Measurements from ENCODE around the gene USP53. TPM values are rescaled to one million over a fixed set of nuclear protein-coding genes. Genes with fewer than 3 reads are reported as not detected.

Gene USP53
- total RNA-seq, 4 donors from 2014 or later, result 68.1 to 116 (median 78.4) TPM

DNA sequence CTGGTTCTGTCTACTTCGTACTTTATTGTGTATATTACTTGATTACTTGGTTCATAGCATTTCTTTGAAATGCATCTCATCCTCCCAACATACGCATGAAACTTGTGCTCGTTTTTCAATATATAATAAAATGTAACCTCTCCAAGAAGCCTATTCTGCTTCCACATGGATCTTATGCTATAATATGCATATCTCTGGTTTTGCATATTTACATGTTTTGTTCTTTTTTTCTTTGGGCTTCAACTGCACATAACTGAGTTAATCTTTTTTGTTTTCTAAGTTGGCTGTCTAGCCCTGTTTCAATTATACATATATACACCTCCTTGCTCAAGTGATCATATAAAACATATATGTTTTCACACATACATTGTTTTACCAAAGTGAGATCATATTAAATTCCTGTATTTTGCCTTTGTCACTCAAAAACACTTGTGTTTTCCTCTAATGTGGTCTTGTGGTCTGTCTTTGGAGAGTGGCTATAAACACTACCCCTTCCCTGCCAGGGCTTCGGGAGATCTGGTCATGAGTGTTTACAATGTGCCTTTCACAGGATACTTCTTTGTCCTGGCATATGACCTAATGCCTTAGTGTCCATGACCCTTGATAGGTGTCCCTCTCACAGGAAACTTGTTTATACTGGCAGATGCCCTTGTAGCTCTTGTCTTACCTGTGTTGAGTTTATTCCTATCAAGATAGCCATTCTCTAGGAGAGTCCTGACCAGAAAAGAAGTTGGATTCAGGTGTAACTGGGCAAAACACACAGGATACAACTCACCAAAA is 17.6 kb downstream of the USP53 start:
- Histone ChIP-seq H3K27me3 (no peaks in the 10 kb centered on the region), H3K4me1 (peaks cover 19 to 38% (median 24%) of the 10 kb centered on the region in 4 donors), H3K27ac (replicated peaks in 1 of 4) (peak overlapping the region in 1 of 4 donors; percentile 1), H3K4me3 (no peak overlapping the region), H3K9me3 (no peaks in the 10 kb centered on the region), H3K36me3 (peaks cover 0 to 45% (median 24%) of the 10 kb centered on the region in 4 donors)
- 90% methylated on average over 4 of the region's 4 CpGs for WGBS
- DNase-seq (ENCODE audit: extremely low spot score), result no peak
- intact Hi-C loops (cut with DNase I), result no loop called here
- TF ChIP-seq POLR2A (IDR thresholded peaks at IDR 0.05; ENCODE audit: low read depth), result no peak
- no peak for TF ChIP-seq POLR2AphosphoS5 (IDR thresholded peaks at IDR 0.05)
- TF ChIP-seq EP300 (IDR thresholded peaks at IDR 0.05), result no peak
- no peak for TF ChIP-seq CTCF (IDR thresholded peaks at IDR 0.05)

DNA sequence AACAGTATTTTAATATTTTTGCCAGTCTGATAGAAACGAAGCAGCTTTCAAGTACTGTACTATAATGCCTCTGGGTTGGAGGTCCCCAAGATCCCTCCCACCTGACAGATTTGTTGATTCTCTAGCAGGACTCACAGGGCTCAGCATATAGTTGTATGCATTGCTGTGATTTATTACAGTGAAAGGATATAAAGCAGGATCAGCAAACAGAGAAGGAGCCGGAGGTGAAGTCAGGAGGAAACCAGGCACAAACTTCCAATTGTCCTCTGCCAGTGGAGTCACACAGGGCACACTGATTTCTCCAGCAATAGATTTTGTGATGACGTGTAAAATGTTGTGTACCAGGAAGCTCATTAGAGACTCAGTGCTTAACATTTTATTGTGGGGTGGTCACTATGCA is 19.0 kb downstream of the USP53 start:
- Histone ChIP-seq H3K27me3 (no peaks in the 10 kb centered on the region), H3K9me3 (no peaks in the 10 kb centered on the region), H3K27ac (replicated peaks in 1 of 4) (no peak overlapping the region), H3K4me1 (peaks cover 19 to 41% (median 26%) of the 10 kb centered on the region in 4 donors), H3K4me3 (no peak overlapping the region), H3K36me3 (peaks cover 0 to 53% (median 35%) of the 10 kb centered on the region in 4 donors)
- intact Hi-C loops (cut with DNase I), result no loop called here
- TF ChIP-seq POLR2A (IDR thresholded peaks at IDR 0.05; ENCODE audit: low read depth) (no peak), CTCF (IDR thresholded peaks at IDR 0.05) (no peak)
- no peak for DNase-seq (ENCODE audit: extremely low spot score)
- 81% methylated on average over 3 of the region's 3 CpGs for WGBS

DNA sequence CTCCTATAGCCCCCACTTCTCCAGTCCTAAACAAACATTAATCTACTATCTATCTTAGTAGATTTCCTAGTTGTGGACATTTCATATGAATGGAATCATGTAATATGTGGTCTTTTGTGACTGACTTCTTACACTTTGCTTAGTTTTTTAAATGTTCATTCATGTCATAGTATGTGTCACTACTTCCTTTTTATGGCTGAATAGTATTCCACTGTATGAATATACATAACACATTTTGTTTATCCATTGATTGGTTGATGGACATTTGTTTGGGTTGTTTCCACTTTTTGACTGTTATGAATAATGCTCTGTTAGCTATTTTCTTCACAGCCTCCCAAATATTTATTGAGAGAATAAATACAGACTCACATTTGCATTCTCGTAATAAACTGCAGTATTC is 19.8 kb downstream of the USP53 start:
- WGBS, result 100% methylated on average over 1 of the region's 1 CpG

GRCh38 chr4:119233191-119233590 is 20.7 kb downstream of the USP53 start:
- no peak overlapping the region for H3K4me3 ChIP-seq
- peaks cover 16 to 41% (median 26%) of the 10 kb centered on the region in 4 donors for H3K4me1 ChIP-seq
- no peak for TF ChIP-seq POLR2AphosphoS5 (IDR thresholded peaks at IDR 0.05)
- no peak for TF ChIP-seq CTCF (IDR thresholded peaks at IDR 0.05)
- TF ChIP-seq POLR2A (IDR thresholded peaks at IDR 0.05; ENCODE audit: low read depth), result no peak
- no peak for TF ChIP-seq EP300 (IDR thresholded peaks at IDR 0.05)
- no peaks in the 10 kb centered on the region for H3K9me3 ChIP-seq
- no peak overlapping the region for H3K27ac ChIP-seq (replicated peaks in 1 of 4)
- intact Hi-C loops (cut with DNase I), result no loop called here
- H3K27me3 ChIP-seq, result no peaks in the 10 kb centered on the region
- DNase-seq (ENCODE audit: extremely low spot score), result no peak
- peaks cover 0 to 53% (median 44%) of the 10 kb centered on the region in 4 donors for H3K36me3 ChIP-seq

More for the DNA sequence above, 19.8 kb downstream of the USP53 start:
- DNase-seq (ENCODE audit: extremely low spot score), result no peak
- peaks cover 0 to 54% (median 42%) of the 10 kb centered on the region in 4 donors for H3K36me3 ChIP-seq
- H3K4me3 ChIP-seq, result no peak overlapping the region
- TF ChIP-seq POLR2AphosphoS5 (IDR thresholded peaks at IDR 0.05) (no peak), EP300 (IDR thresholded peaks at IDR 0.05) (no peak), CTCF (IDR thresholded peaks at IDR 0.05) (no peak), POLR2A (IDR thresholded peaks at IDR 0.05; ENCODE audit: low read depth) (no peak)
- no peak overlapping the region for H3K27ac ChIP-seq (replicated peaks in 1 of 4)
- intact Hi-C loops (cut with DNase I), result no loop called here
- no peaks in the 10 kb centered on the region for H3K9me3 ChIP-seq
- H3K27me3 ChIP-seq, result no peaks in the 10 kb centered on the region
- H3K4me1 ChIP-seq, result peaks cover 19 to 37% (median 28%) of the 10 kb centered on the region in 4 donors
